ENCODE results near the gene TBC1D22A. TPM values are rescaled to one million over a fixed set of nuclear protein-coding genes. Genes with fewer than 3 reads are reported as not detected.

Gene TBC1D22A
- total and polyA plus RNA-seq, 2 donors (not counting 3 experiments of a cell fraction or from before 2014, with no cell fraction given) = 26.1 to 32.4 TPM

Other genes starting within 250 kb of the TBC1D22A start
- gene CELSR1, start 225.0 kb upstream of the TBC1D22A start, total RNA-seq = 2.1 and 3.7 TPM in 2 replicates
- 5.4 and 5.7 TPM in 2 replicates for gene CELSR1, start 225.0 kb upstream of the TBC1D22A start, polyA plus RNA-seq
- gene GRAMD4, start 142.3 kb upstream of the TBC1D22A start, total RNA-seq = 14.8 and 17.3 TPM in 2 replicates
- gene GRAMD4, start 142.3 kb upstream of the TBC1D22A start, polyA plus RNA-seq = 5.9 and 7.1 TPM in 2 replicates
- gene CERK, start 24.4 kb upstream of the TBC1D22A start, total RNA-seq = 88.0 and 104 TPM in 2 replicates
- 44.1 and 61.1 TPM in 2 replicates for gene CERK, start 24.4 kb upstream of the TBC1D22A start, polyA plus RNA-seq